Measurements from ENCODE around the gene SCN11A.

GRCh38 chr3:39051649-39052561 lies at the start of gene SCN11A, which contains the start of gene WDR48:
- TF ChIP-seq CTCF (IDR thresholded peaks at IDR 0.05) (no peak), POLR2AphosphoS5 (IDR thresholded peaks at IDR 0.05) (peak; percentile 94 to 98 (median 97))
